GM13976 (cell line): ENCODE results near the gene ZNF573.

Experiments
- DNase-seq: peaks from one replicate; pipeline ENCODE4 v3.0.0; 2012; ENCODE audit warnings: low spot score
- CTCF ChIP-seq: IDR thresholded peaks from 2 replicates; pipeline ENCODE4 v1.5.1; 2012; ENCODE audit warnings: borderline replicate concordance, mild to moderate bottlenecking; ENCODE audit not compliant: insufficient read depth; ENCODE audit errors: extremely low read depth, missing control alignments, control extremely low read depth
- in situ Hi-C: fragments of 300-500 bp; cut with MboI; formaldehyde crosslinking; loops from one replicate; pipeline ENCODE4 v1.12.0; 2022; ENCODE audit warnings: low sequenced_read_pairs, mixed read lengths, inconsistent platforms; ENCODE audit not compliant: unreplicated experiment

The ZNF573 gene

GRCh38 chr19:37698216-37698615, 81.2 kb downstream of the ZNF573 start:
- in situ Hi-C loops: no loop called here

GRCh38 chr19:37695144-37695899, 84.1 kb downstream of the ZNF573 start:
- no peak for DNase-seq
- TF ChIP-seq CTCF: no peak
- in situ Hi-C loops: no loop called here

More at GRCh38 chr19:37698216-37698615, 81.2 kb downstream of the ZNF573 start:
- no peak for TF ChIP-seq CTCF
- DNase-seq: no peak

- TF ChIP-seq CTCF: no peak
- DNase-seq: no peak
- in situ Hi-C loops: no loop called here
Observed at GRCh38 chr19:37692956-37693620, 86.3 kb downstream of the ZNF573 start.

- in situ Hi-C loops: no loop called here
- TF ChIP-seq CTCF: no peak
- DNase-seq: peak; percentile 77
Observed at GRCh38 chr19:37691881-37692504, 87.4 kb downstream of the ZNF573 start.
